ENCODE data around the gene ALKBH7. TPM values are rescaled to one million over a fixed set of nuclear protein-coding genes. Genes with fewer than 3 reads are reported as not detected.
"Not testable (repeated sequence)": the region's sequence is repeated elsewhere in the genome, so short reads cannot be mapped to it uniquely, and the experiment has no call there.

The ALKBH7 gene
- total RNA-seq, 5 donors from 2014 or later (not counting 1 experiment from before 2014, with no cell fraction given), result 49.9 to 94.8 (median 83.5) TPM

- H3K27ac Mint-ChIP-seq; H3K9me3 Mint-ChIP-seq; POLR2A ChIA-PET; H3K27me3 ChIP-seq (replicated peaks in 1 of 2; ENCODE audit: control insufficient read depth in 2 of 2, extremely low read depth in 1 of 2, insufficient read depth in 2 of 2, low read length in 1 of 2); H3K4me3 ChIP-seq (ENCODE audit: control insufficient read depth in 1 of 2, extremely low read depth in 1 of 2, low read length in 1 of 2); DNase-seq; H3K4me3 Mint-ChIP-seq; H3K4me1 Mint-ChIP-seq; H3K9me3 ChIP-seq; H3K27me3 Mint-ChIP-seq; ATAC-seq (replicated peaks in 1 of 4); H3K4me1 ChIP-seq (ENCODE audit: control insufficient read depth in 1 of 2, extremely low read depth in 1 of 2, insufficient read depth in 2 of 2, low read length in 2 of 2); H3K27ac ChIP-seq (ENCODE audit: low read length); CTCF ChIA-PET: not testable (repeated sequence)
- peaks cover 11% of the 10 kb centered on the region for H3K36me3 Mint-ChIP-seq
- 100% methylated on average over 6 of the region's 46 CpGs for WGBS (ENCODE audit: insufficient coverage)
- peaks cover 3 to 14% of the 10 kb centered on the region in 2 donors for H3K36me3 ChIP-seq (ENCODE audit: control insufficient read depth in 2 of 2, extremely low read depth in 1 of 2, insufficient read depth in 1 of 2, low read length in 1 of 2)
Measured at GRCh38 chr19:6355321-6356040, 17.1 kb upstream of the ALKBH7 start.

GRCh38 chr19:6357174-6357573 lies 15.4 kb upstream of the ALKBH7 start:
- Mint-ChIP-seq H3K4me1 (peaks cover 5 to 10% (median 5%) of the 10 kb centered on the region in 3 donors), H3K9me3 (no peaks in the 10 kb centered on the region), H3K27me3 (no peaks in the 10 kb centered on the region), H3K4me3 (no peak overlapping the region), H3K27ac (no peak overlapping the region), H3K36me3 (peaks cover 7% of the 10 kb centered on the region)
- Histone ChIP-seq H3K27ac (ENCODE audit: low read length) (no peak overlapping the region), H3K4me3 (ENCODE audit: control insufficient read depth in 1 of 2, extremely low read depth in 1 of 2, low read length in 1 of 2) (no peak overlapping the region), H3K36me3 (ENCODE audit: control insufficient read depth in 2 of 2, extremely low read depth in 1 of 2, insufficient read depth in 1 of 2, low read length in 1 of 2) (peaks cover 0 to 9% of the 10 kb centered on the region in 2 donors), H3K4me1 (ENCODE audit: control insufficient read depth in 1 of 2, extremely low read depth in 1 of 2, insufficient read depth in 2 of 2, low read length in 2 of 2) (peaks cover 0 to 11% of the 10 kb centered on the region in 2 experiments), H3K27me3 (replicated peaks in 1 of 2; ENCODE audit: control insufficient read depth in 2 of 2, extremely low read depth in 1 of 2, insufficient read depth in 2 of 2, low read length in 1 of 2) (no peaks in the 10 kb centered on the region), H3K9me3 (no peaks in the 10 kb centered on the region)
- DNase-seq (no peak), ATAC-seq (replicated peaks in 1 of 4) (no peak)
- ChIA-PET CTCF (interaction anchor here in 1 of 2 donors (0.6 kb wide), 1 partner anchor 1680 kb away, joined by 3 read pairs; no protein-coding TSS in a partner anchor), POLR2A (no interaction called here)
- WGBS (ENCODE audit: insufficient coverage), result 93% methylated on average over 9 of the region's 14 CpGs

GRCh38 chr19:6358003-6358402 lies 14.6 kb upstream of the ALKBH7 start:
- Mint-ChIP-seq H3K27me3 (no peaks in the 10 kb centered on the region), H3K9me3 (no peaks in the 10 kb centered on the region), H3K27ac (no peak overlapping the region), H3K36me3 (peaks cover 4% of the 10 kb centered on the region), H3K4me3 (no peak overlapping the region), H3K4me1 (peaks cover 12 to 19% (median 13%) of the 10 kb centered on the region in 3 donors)
- Histone ChIP-seq H3K4me1 (ENCODE audit: control insufficient read depth in 1 of 2, extremely low read depth in 1 of 2, insufficient read depth in 2 of 2, low read length in 2 of 2) (peaks cover 3 to 20% of the 10 kb centered on the region in 2 experiments), H3K27ac (ENCODE audit: low read length) (no peak overlapping the region), H3K4me3 (ENCODE audit: control insufficient read depth in 1 of 2, extremely low read depth in 1 of 2, low read length in 1 of 2) (no peak overlapping the region), H3K9me3 (no peaks in the 10 kb centered on the region), H3K36me3 (ENCODE audit: control insufficient read depth in 2 of 2, extremely low read depth in 1 of 2, insufficient read depth in 1 of 2, low read length in 1 of 2) (peaks cover 0 to under 1% of the 10 kb centered on the region in 2 donors), H3K27me3 (replicated peaks in 1 of 2; ENCODE audit: control insufficient read depth in 2 of 2, extremely low read depth in 1 of 2, insufficient read depth in 2 of 2, low read length in 1 of 2) (no peaks in the 10 kb centered on the region)
- ATAC-seq (replicated peaks in 1 of 4) (no peak), DNase-seq (no peak)
- ChIA-PET POLR2A (no interaction called here), CTCF (no interaction called here)
- WGBS (ENCODE audit: insufficient coverage), result 89% methylated on average over 7 of the region's 9 CpGs

GRCh38 chr19:6359568-6360341 lies 12.8 kb upstream of the ALKBH7 start:
- H3K36me3 ChIP-seq (ENCODE audit: control insufficient read depth in 2 of 2, extremely low read depth in 1 of 2, insufficient read depth in 1 of 2, low read length in 1 of 2), result peaks cover 5 to 6% of the 10 kb centered on the region in 2 donors
- Mint-ChIP-seq H3K27me3 (no peaks in the 10 kb centered on the region), H3K4me3 (peak overlapping the region in 1 of 3 donors; percentile 13), H3K9me3 (no peaks in the 10 kb centered on the region), H3K36me3 (peaks cover 4% of the 10 kb centered on the region), H3K4me1 (peaks cover 12 to 27% (median 21%) of the 10 kb centered on the region in 3 donors), H3K27ac (peak overlapping the region; percentile 6 to 21)
- ATAC-seq (replicated peaks in 1 of 4) (no peak), DNase-seq (no peak)
- H3K27me3 ChIP-seq (replicated peaks in 1 of 2; ENCODE audit: control insufficient read depth in 2 of 2, extremely low read depth in 1 of 2, insufficient read depth in 2 of 2, low read length in 1 of 2), result no peaks in the 10 kb centered on the region
- no peak overlapping the region for H3K4me3 ChIP-seq (ENCODE audit: control insufficient read depth in 1 of 2, extremely low read depth in 1 of 2, low read length in 1 of 2)
- WGBS (ENCODE audit: insufficient coverage), result 90% methylated on average over 2 of the region's 5 CpGs
- H3K9me3 ChIP-seq, result no peaks in the 10 kb centered on the region
- H3K4me1 ChIP-seq (ENCODE audit: control insufficient read depth in 1 of 2, extremely low read depth in 1 of 2, insufficient read depth in 2 of 2, low read length in 2 of 2), result peaks cover 7 to 36% of the 10 kb centered on the region in 2 experiments
- CTCF ChIA-PET, result interaction anchor here in 1 of 2 donors (0.6 kb wide), 1 partner anchor 18 kb away, joined by 6 read pairs; no protein-coding TSS in a partner anchor
- POLR2A ChIA-PET, result no interaction called here
- H3K27ac ChIP-seq (ENCODE audit: low read length), result no peak overlapping the region

GRCh38 chr19:6360445-6360844 lies 12.1 kb upstream of the ALKBH7 start:
- no CpG with 5 or more reads among the region's 12 CpGs for WGBS (ENCODE audit: insufficient coverage)
- not testable (repeated sequence) for H3K27ac ChIP-seq (ENCODE audit: low read length); H3K9me3 ChIP-seq; ATAC-seq (replicated peaks in 1 of 4); H3K27me3 Mint-ChIP-seq; H3K36me3 Mint-ChIP-seq; H3K9me3 Mint-ChIP-seq; H3K27me3 ChIP-seq (replicated peaks in 1 of 2; ENCODE audit: control insufficient read depth in 2 of 2, extremely low read depth in 1 of 2, insufficient read depth in 2 of 2, low read length in 1 of 2); DNase-seq; H3K4me3 ChIP-seq (ENCODE audit: control insufficient read depth in 1 of 2, extremely low read depth in 1 of 2, low read length in 1 of 2)
- Mint-ChIP-seq H3K27ac (peak overlapping the region in 1 of 2 donors; percentile 28), H3K4me3 (peak overlapping the region in 1 of 3 donors; percentile 100), H3K4me1 (peaks cover 12 to 27% (median 23%) of the 10 kb centered on the region in 3 donors)
- Histone ChIP-seq H3K36me3 (ENCODE audit: control insufficient read depth in 2 of 2, extremely low read depth in 1 of 2, insufficient read depth in 1 of 2, low read length in 1 of 2) (peaks cover 9 to 12% of the 10 kb centered on the region in 2 donors), H3K4me1 (ENCODE audit: control insufficient read depth in 1 of 2, extremely low read depth in 1 of 2, insufficient read depth in 2 of 2, low read length in 2 of 2) (peaks cover 7 to 41% of the 10 kb centered on the region in 2 experiments)
- ChIA-PET CTCF (interaction anchor here in 1 of 2 donors (0.6 to 2.3 kb wide), 2 partner anchors 12 to 17 kb away, joined by 6 to 19 read pairs; partner anchors contain the start of gene ALKBH7), POLR2A (interaction anchor here in 1 of 2 donors (0.7 kb wide), 1 partner anchor 179 kb away, joined by 8 read pairs; no protein-coding TSS in a partner anchor)

- CTCF ChIA-PET, result interaction anchor here in 1 of 2 donors (0.6 to 2.3 kb wide), 2 partner anchors 12 to 17 kb away, joined by 6 to 19 read pairs; partner anchors contain the start of gene ALKBH7
- not testable (repeated sequence) for H3K27me3 Mint-ChIP-seq; H3K9me3 ChIP-seq; DNase-seq; H3K36me3 Mint-ChIP-seq; ATAC-seq (replicated peaks in 1 of 4); H3K9me3 Mint-ChIP-seq; H3K27me3 ChIP-seq (replicated peaks in 1 of 2; ENCODE audit: control insufficient read depth in 2 of 2, extremely low read depth in 1 of 2, insufficient read depth in 2 of 2, low read length in 1 of 2)
- peaks cover 7 to 41% of the 10 kb centered on the region in 2 experiments for H3K4me1 ChIP-seq (ENCODE audit: control insufficient read depth in 1 of 2, extremely low read depth in 1 of 2, insufficient read depth in 2 of 2, low read length in 2 of 2)
- H3K4me1 Mint-ChIP-seq, result peaks cover 12 to 27% (median 23%) of the 10 kb centered on the region in 3 donors
- peak overlapping the region; percentile 86 to 100 (median 94) for H3K4me3 Mint-ChIP-seq
- POLR2A ChIA-PET, result interaction anchor here (0.6 to 1.6 kb wide), 3 partner anchors 10 to 179 kb away, joined by 4 to 16 read pairs (median 8); partner anchors contain the start of gene ALKBH7 (in 1 of the 2)
- peak overlapping the region; percentile 29 to 81 for H3K4me3 ChIP-seq (ENCODE audit: control insufficient read depth in 1 of 2, extremely low read depth in 1 of 2, low read length in 1 of 2)
- H3K27ac Mint-ChIP-seq, result peak overlapping the region in 1 of 2 donors; percentile 93
- H3K27ac ChIP-seq (ENCODE audit: low read length), result peak overlapping the region; percentile 88
- 100% methylated on average over 8 of the region's 10 CpGs for WGBS (ENCODE audit: insufficient coverage)
- H3K36me3 ChIP-seq (ENCODE audit: control insufficient read depth in 2 of 2, extremely low read depth in 1 of 2, insufficient read depth in 1 of 2, low read length in 1 of 2), result peaks cover 11 to 16% of the 10 kb centered on the region in 2 donors
Measured at GRCh38 chr19:6360857-6361216, 11.8 kb upstream of the ALKBH7 start.
